GM15510 (cell line): ENCODE measurements around the gene ST8SIA1.

ENCODE experiments used
- POLR2A ChIP-seq: IDR thresholded peaks from 3 replicates; pipeline ENCODE4 v1.6.1; 2011; ENCODE audit warnings: borderline replicate concordance; ENCODE audit not compliant: insufficient read length; ENCODE audit errors: extremely low read depth

ST8SIA1 gene

GRCh38 chr12:22276313-22276712 is 58.2 kb downstream of the ST8SIA1 start:
- TF ChIP-seq POLR2A = no peak

DNA sequence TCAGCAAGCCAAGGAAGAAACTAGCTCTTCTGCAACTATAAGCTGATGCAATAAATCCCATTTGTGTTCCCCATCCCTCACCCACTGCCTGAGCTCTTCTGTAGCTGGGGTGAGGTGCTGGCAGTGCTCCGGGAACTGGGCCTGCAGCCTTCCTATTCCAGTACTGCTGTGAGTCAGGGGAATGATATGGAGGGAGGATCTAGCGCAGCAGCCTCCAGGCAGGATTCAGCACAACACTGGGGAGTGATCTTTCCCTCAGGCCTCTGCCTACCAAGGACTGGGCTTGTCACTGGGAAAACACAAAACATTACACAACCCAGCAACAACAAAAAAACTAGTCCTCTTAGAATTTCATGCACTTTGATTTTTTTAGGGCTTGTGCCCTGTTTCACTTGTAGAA is 58.7 kb downstream of the ST8SIA1 start:
- TF ChIP-seq POLR2A = no peak

DNA sequence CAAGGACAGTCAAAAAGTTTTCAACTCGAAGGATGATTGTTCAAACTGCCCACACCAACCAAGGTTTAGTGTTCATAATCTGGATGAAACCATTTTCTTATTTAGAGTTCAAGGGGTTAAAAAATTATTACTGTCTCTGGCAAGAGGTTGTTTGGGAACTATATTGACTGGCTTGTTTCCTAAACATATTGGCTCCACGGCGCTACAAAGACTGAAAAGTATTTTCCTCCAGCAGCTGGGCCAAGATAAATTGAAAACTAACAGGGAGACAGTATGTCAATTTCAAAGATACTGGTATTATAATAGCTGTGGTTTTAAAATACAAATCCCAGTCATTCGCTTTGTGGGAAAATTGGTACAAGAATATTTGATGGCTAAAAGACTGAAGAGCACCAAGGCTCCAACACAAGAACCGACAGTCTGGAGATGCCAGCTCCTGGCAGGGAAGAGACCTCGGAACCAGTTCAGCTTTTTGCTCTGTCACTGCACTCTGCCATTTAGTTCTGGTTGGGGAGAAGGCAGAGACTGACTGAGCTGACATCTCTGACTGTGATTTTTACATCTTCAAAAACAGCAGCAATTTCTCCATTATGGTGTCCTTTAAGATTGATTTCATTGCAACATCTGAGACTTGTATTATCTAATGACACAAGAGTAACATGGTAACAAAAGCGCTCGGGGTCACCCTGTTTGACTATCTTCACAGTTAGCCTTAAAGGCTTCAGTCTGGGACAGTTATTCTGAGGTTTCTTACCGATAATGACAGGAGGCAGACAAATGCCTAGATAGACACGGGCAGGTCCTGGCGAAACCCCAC is 62.0 kb downstream of the ST8SIA1 start:
- no peak for TF ChIP-seq POLR2A

GRCh38 chr12:22271023-22271422 is 63.5 kb downstream of the ST8SIA1 start:
- TF ChIP-seq POLR2A = no peak

GRCh38 chr12:22268973-22269372 is 65.5 kb downstream of the ST8SIA1 start:
- TF ChIP-seq POLR2A = no peak

DNA sequence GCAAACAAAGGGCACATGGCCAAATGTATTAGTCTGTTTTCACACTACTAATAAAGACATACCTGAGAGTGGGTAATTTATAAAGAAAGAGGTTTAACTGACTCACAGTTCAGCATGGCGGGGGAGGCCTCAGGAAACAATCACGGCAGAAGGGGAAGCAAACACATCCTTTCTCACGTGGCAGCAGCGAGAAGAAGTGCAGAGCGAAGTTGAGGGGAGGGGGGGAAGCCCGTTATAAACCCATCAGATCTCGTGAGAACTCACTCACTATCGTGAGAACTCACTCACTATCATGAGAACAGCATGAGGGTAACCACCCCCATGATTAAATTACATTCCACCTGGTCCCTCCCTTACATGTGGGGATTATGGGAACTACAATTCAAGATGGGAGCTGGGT is 66.1 kb downstream of the ST8SIA1 start:
- no peak for TF ChIP-seq POLR2A

- TF ChIP-seq POLR2A = no peak
These were observed 68.4 kb downstream of the ST8SIA1 start for GRCh38 chr12:22266101-22266500.

DNA sequence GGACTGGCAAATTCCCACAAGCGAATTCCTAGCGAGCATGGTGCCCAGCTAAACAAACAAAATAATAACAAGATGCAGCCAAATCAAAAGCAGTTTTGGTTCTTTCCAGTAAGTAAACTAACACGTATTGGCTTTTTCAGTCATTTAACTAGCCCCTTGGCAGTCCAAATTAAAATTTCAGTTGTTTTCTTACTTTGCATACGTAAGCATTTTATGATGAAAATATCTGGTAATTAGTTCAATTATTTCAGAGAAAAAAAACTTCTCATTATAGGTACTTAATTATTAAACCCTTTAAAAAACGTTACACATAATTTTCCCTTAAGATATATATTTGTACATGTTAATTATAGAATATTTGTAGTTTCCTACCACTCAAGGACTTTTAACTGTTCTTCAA is 70.1 kb downstream of the ST8SIA1 start:
- no peak for TF ChIP-seq POLR2A

DNA sequence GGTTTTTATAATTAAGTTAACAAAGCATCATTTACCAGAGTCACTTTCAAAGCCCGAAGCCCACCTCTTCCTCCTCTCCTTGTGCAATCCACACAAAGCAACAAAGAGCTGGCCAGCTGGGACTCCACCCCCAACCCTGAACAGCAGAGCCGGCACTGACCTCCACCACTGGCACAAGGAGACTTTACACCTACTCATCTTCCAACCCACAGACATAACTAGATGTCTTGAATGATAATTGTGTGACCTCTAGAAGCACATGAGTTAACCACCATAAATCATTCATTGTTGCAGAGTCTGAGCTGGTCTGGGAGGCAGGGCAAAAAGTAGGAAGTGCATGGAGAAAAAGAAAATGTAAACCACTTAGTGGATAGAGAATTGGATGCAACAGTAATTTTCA is 72.2 kb downstream of the ST8SIA1 start:
- no peak for TF ChIP-seq POLR2A

DNA sequence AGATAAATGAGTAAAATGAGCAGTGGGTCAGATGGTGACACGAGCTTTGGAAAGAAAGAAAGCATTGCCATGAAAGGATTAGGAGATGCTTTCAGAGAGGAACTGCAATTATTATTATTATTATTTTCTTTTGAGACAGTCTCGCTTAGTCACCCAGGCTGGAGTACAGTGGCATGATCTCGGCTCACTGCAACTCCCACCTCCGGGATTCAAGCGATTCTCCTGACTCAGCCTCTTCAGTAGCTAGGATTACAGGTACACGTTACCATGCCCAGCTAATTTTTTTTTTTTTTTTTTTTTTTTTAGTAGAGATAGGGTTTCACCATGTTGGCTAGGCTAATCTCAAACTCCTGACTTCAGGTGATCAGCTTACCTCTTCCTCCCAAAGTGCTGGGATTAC is 77.4 kb downstream of the ST8SIA1 start:
- no peak for TF ChIP-seq POLR2A

GRCh38 chr12:22256605-22257004 is 77.9 kb downstream of the ST8SIA1 start:
- no peak for TF ChIP-seq POLR2A

DNA sequence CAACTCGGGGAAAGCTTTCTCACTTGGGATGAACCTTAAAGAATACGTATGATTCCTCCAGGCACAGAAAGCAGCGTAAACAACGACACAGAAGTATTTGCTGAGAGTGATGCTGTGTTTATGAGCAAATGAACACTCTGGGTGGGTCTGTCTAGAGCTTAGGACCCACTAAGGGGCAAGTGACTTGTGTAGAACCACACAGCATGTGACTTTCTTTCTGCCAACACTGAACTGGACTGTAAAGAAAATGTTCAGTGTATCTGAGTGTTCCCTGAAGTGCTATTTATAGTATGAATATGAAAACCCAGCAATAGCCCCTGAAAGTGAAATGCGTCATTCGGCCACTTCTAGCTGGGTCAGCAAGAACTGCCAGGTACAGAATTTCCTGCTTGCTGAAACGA is 78.5 kb downstream of the ST8SIA1 start:
- no peak for TF ChIP-seq POLR2A

GRCh38 chr12:22255097-22255496 is 79.4 kb downstream of the ST8SIA1 start:
- no peak for TF ChIP-seq POLR2A

GRCh38 chr12:22254478-22254877 is 80.0 kb downstream of the ST8SIA1 start:
- no peak for TF ChIP-seq POLR2A

- TF ChIP-seq POLR2A = no peak
These were observed 82.5 kb downstream of the ST8SIA1 start for GRCh38 chr12:22252057-22252456.

DNA sequence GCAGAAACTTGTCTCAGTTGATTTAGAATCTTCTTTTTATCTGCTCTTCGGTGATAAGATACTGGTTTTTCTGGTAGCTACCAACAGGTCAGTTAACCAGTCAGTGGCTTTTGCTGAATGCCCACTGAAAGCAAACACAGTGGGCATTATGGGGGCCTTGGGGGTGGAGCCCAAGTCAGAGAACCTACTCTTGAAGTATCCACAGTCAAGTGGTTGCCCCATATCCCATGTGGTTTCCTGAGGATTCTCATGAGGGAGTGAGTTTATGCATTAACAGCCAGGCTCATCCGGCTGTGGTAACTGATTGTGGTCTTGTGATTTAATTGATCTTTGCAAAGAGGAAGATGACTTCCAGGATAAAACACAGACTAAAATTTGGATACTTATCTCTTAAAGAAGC is 83.7 kb downstream of the ST8SIA1 start:
- no peak for TF ChIP-seq POLR2A

DNA sequence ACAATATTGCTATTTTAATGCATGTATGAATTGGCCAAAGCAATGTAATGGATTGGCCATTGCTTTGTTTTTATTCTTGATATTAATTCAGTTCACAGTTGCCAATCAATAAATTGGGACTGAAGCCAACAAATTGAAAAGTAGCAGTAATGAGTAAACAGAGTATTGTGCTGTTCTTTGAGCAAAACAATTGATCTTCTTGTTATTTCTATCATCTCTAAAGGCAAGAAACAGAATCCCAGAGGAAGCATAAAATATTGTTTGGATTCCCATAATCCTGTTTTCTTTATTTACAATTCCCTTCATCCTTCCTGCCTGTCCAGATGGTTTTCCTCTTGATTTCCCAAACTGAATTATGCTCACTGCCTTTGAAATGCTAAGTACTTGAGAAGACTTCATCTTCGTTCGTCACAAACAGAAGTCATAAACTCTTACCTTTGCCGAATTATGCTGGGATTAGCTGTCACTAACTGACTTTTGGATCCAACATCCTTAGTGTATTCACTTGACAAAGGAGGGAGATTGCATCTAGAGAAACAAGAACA is 85.9 kb downstream of the ST8SIA1 start:
- no peak for TF ChIP-seq POLR2A

- no peak for TF ChIP-seq POLR2A
These were observed 86.4 kb downstream of the ST8SIA1 start for GRCh38 chr12:22248121-22248520.
